Endothelial cell of coronary artery (primary cell): Measurements from ENCODE around the gene EFCAB6. TPM values are rescaled to one million over a fixed set of nuclear protein-coding genes. Genes with fewer than 3 reads are reported as not detected.

Experiments used
- total RNA-seq: library from RNA; depleted of rRNA; stranded (reverse); fragments of >200 nt; gene quantifications from 2 replicates; pipeline ENCODE4 v1.2.3, GENCODE V29; 2014

EFCAB6 gene
- total RNA-seq: 0.19 and 0.45 TPM in 2 replicates

GRCh38 chr22:43812149-43812842, at the start of gene EFCAB6:
EFCAB6 (minus strand) TSS chr22:43812305; CDS start chr22:43782318, 29,987 bp downstream.

Other genes with a start within 250 kb of the EFCAB6 start
- gene SULT4A1, start 50.2 kb upstream of the EFCAB6 start, total RNA-seq: 0.09 and 0.63 TPM in 2 replicates
- gene PNPLA5, start 79.7 kb upstream of the EFCAB6 start, total RNA-seq: not detected in 2 replicates
- 0.27 and 0.85 TPM in 2 replicates for gene PNPLA3, start 111.5 kb upstream of the EFCAB6 start, total RNA-seq
- gene SAMM50, start 143.1 kb upstream of the EFCAB6 start, total RNA-seq: 42.5 and 55.6 TPM in 2 replicates
- gene PARVB, start 212.0 kb upstream of the EFCAB6 start, total RNA-seq: 88.2 and 109 TPM in 2 replicates